GM12878 (cell line): ENCODE measurements around the gene ZSCAN25. TPM values are rescaled to one million over a fixed set of nuclear protein-coding genes. Genes with fewer than 3 reads are reported as not detected.

Experiments
- BCL3 ChIP-seq: IDR thresholded peaks from 2 replicates; pipeline ENCODE4 v1.6.1; 2011; ENCODE audit warnings: borderline replicate concordance, low read depth, mild to moderate bottlenecking, moderate library complexity, low read length; ENCODE audit not compliant: insufficient read depth, poor library complexity, severe bottlenecking
- BRCA1 ChIP-seq: IDR thresholded peaks from 2 replicates; pipeline ENCODE4 v1.6.1; 2011; ENCODE audit warnings: low read depth, low read length, improper control_type of control experiment
- CHD1 ChIP-seq: IDR thresholded peaks from 2 replicates; pipeline ENCODE4 v1.6.1; 2012; ENCODE audit warnings: low read depth, low read length, improper control_type of control experiment
- E4F1 ChIP-seq: fragments of 450-650 bp; IDR thresholded peaks from 2 replicates; pipeline ENCODE4 v1.6.1; 2018; ENCODE audit warnings: borderline replicate concordance, mild to moderate bottlenecking; ENCODE audit not compliant: partially characterized antibody
- GATAD2B ChIP-seq: fragments of 450-650 bp; conservative IDR thresholded peaks from 2 replicates; pipeline ENCODE4 v1.6.1; 2017; ENCODE audit warnings: low read depth, mild to moderate bottlenecking, moderate library complexity
- HCFC1 ChIP-seq: fragments of 150-350 bp; IDR thresholded peaks from 2 replicates; pipeline ENCODE4 v1.6.1; 2014; ENCODE audit warnings: low read length
- HDGF ChIP-seq: fragments of 450-650 bp; IDR thresholded peaks from 2 replicates; pipeline ENCODE4 v1.6.1; 2016; ENCODE audit warnings: antibody characterized with exemption
- IKZF2 ChIP-seq, 2 experiments: fragments of 450-650 bp; IDR thresholded peaks; 2 replicates each; pipeline ENCODE4 v1.6.1; 2017; ENCODE audit warnings: mild to moderate bottlenecking in 2 of 2, moderate library complexity in 2 of 2
- IRF5 ChIP-seq: fragments of 450-650 bp; IDR thresholded peaks from 2 replicates; pipeline ENCODE4 v1.6.1; 2017; ENCODE audit warnings: borderline replicate concordance
- KAT2A ChIP-seq: conservative IDR thresholded peaks from 2 replicates; pipeline ENCODE4 v1.6.1; 2011; ENCODE audit warnings: low read depth, low read length; ENCODE audit not compliant: control insufficient read depth
- NFYA ChIP-seq: IDR thresholded peaks from 2 replicates; pipeline ENCODE4 v1.6.1; 2011; ENCODE audit warnings: low read depth, mild to moderate bottlenecking, low read length, improper control_type of control experiment, borderline replicate concordance
- PRDM15 ChIP-seq: fragments of 450-650 bp; formaldehyde crosslinking; IDR thresholded peaks from 2 replicates; pipeline ENCODE4 v1.4.0; 2020; ENCODE audit warnings: mild to moderate bottlenecking, moderate library complexity
- SIN3A ChIP-seq: IDR thresholded peaks from 2 replicates; pipeline ENCODE4 v1.6.1; 2012; ENCODE audit warnings: low read depth, low read length, improper control_type of control experiment
- SMAD5 ChIP-seq: IDR thresholded peaks from 2 replicates; pipeline ENCODE4 v1.6.1; 2016; ENCODE audit warnings: antibody characterized with exemption, low read depth
- SMARCA5 ChIP-seq: fragments of 450-650 bp; IDR thresholded peaks from 2 replicates; pipeline ENCODE4 v1.6.1; 2017; ENCODE audit warnings: mild to moderate bottlenecking
- SREBF1 ChIP-seq: IDR thresholded peaks from 2 replicates; pipeline ENCODE4 v1.6.1; 2012; ENCODE audit warnings: mild to moderate bottlenecking, low read length
- ZBTB33 ChIP-seq: fragments of 450-650 bp; IDR thresholded peaks from 2 replicates; pipeline ENCODE4 v1.6.1; 2017; ENCODE audit warnings: mild to moderate bottlenecking
- polyA plus RNA-seq, 11 experiments: library from polyadenylated mRNA; depleted of rRNA in 4 of 11; unstranded in 6 of 11; stranded (reverse) in 5 of 11; fragments of >200 nt; fragmentation: Nextera tagmentation in 4 of 11; fragmentation: Illumina TruSeq in 1 of 11; extraction: Ambion mirVana in 4 of 11; extraction: Trizol in 1 of 11; gene quantifications; 1 replicate in 1 of 11; 2 replicates in 10 of 11; pipeline versions ENCODE4 v1.2.1 to v1.2.3, GENCODE V29; 2011 to 2016; ENCODE audit warnings: inconsistent platforms in 2 of 11, missing spikeins in 2 of 11, low read depth in 1 of 11
- total RNA-seq, 4 experiments: library from RNA; depleted of rRNA in 3 of 4; stranded (reverse); fragments of >200 nt in 3 of 4; fragmentation: Illumina TruSeq in 1 of 4; extraction: Trizol in 1 of 4; gene quantifications; 2 replicates each; pipeline versions ENCODE4 v1.2.1 to v1.2.3, GENCODE V29; 2013 to 2021

The ZSCAN25 gene
- total and polyA plus RNA-seq, 10 of the 15 experiments (the other 5 are each of a cell fraction or from before 2014, with no cell fraction given), result 0.79 to 15.6 (median 9.6) TPM

GRCh38 chr7:99616359-99617191, at the start of gene ZSCAN25 (continued):
- TF ChIP-seq ZBTB33, result no peak
- no peak for TF ChIP-seq E4F1
- TF ChIP-seq SMAD5, result peak; percentile 47; the same call in 1 of the 2 replicates
- no peak for TF ChIP-seq KAT2A
- TF ChIP-seq SIN3A, result no peak
- 0 out of 2 replicates have a peak, but pooled peaks have one; percentile 31 for TF ChIP-seq HDGF
- TF ChIP-seq CHD1, result no peak
- TF ChIP-seq NFYA, result no peak
- peak; percentile 79 for TF ChIP-seq HCFC1
- TF ChIP-seq SMARCA5, result peak; percentile 91
- no peak for TF ChIP-seq IRF5
- no peak for TF ChIP-seq PRDM15 (CRISPR knock-in tag)
- no peak for TF ChIP-seq SREBF1
- peak; percentile 44 to 55; a peak in 3 of 4 replicates for TF ChIP-seq IKZF2 (IDR thresholded peaks at IDR 0.05)
- peak; percentile 78 for TF ChIP-seq GATAD2B
- TF ChIP-seq BCL3, result peak; percentile 61
- TF ChIP-seq BRCA1, result no peak
